ENCODE results near the gene ARHGAP28.
"Not testable (repeated sequence)": the region's sequence is repeated elsewhere in the genome, so short reads cannot be mapped to it uniquely, and the experiment has no call there.

The ARHGAP28 gene

DNA sequence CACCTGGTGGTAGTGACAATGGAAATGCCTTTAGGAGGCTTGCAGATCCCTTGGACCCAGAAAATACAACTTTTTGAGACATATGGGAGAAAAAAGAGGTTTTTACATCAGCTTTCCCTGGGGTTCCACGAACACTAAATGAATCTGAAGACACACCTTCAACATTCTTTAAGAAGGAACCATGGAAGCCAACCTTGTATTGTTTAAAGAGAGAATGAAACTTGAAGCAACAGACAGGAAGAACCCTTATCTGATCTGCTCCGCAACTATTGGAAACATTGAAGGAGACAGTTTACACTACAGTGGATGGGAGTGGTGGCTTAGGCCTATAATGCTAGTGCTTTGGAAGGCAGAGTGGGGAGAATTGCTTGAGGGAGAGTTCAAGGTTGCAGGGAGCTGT is 197.6 kb downstream of the ARHGAP28 start:
- no peak for DNase-seq (ENCODE audit: low read depth in 2 of 2)

DNA sequence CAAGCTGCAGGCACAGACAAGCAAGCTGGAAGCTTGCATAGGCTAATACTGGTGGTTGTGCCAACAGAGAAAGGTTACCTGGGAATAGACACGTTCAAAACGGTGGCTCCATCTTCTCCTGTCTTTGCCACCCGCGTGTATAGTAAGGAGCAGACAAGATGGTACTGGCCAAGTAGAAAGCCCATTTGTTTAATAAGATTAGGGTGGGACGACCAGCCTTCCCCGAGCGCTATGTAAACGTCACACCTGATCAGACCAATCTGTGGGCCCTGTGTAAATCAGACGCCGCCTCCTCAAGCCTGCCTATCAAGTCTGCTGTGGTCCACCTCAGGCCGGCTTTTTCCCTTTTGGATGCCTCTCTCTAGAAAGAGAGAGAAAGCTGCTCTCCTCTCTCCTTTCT is 198.8 kb downstream of the ARHGAP28 start:
- no peak for DNase-seq (ENCODE audit: low read depth in 2 of 2)

DNA sequence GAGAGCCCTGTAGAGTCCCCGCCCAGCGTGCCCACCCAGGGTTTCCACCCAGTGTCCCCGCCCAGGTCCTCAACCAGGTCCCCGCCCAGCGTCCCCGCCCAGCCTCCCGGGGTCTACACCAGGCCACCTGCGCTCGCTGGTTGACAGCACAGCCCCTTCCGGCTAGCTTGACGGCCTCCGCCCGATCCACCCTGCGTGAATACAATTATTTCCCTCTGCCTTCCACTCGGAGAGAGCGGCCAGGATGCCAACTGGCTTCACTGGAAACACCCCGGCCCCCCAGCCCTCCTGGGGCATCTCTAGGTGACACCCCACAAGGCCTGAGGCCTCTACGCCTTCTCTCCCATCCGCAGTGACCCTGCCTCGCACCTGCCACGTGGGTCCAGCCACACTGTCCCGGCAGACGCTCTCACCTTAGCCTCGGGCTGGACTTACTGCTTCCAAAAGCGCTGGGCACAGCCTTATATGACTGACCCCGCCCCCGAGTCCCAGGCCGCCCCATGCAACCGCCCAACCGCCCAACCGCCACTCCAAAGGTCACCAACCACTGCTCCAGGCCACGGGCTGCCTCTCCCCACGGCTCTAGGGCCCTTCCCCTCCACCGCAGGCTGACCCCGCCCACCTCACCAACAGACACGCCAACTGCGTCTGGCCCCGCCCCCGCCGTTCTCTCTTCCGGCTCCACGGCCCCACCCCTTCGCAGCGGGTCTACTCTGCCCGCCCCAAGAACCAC is 200.0 kb downstream of the ARHGAP28 start:
- DNase-seq (ENCODE audit: low read depth in 2 of 2) = no peak

DNA sequence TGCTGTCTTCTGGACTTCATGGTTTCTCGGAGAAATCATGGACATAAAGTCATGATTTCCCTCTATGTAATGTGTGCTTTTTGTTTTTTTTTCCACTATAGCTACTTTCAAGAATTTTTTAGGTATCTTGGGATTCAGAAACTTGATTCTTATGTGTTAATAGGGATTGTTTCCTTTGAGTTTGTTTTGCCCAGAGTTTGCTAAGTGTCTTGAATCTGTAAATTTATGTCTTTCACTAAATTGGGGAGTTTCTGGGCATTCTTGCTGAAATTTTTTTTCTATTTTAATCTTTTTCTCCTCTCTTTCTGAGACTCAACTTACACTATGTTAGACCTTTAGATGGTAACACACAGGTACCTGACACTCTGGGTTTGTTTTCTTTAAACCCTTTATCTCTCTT is 205.3 kb downstream of the ARHGAP28 start:
- DNase-seq (ENCODE audit: low read depth in 2 of 2) = no peak

DNA sequence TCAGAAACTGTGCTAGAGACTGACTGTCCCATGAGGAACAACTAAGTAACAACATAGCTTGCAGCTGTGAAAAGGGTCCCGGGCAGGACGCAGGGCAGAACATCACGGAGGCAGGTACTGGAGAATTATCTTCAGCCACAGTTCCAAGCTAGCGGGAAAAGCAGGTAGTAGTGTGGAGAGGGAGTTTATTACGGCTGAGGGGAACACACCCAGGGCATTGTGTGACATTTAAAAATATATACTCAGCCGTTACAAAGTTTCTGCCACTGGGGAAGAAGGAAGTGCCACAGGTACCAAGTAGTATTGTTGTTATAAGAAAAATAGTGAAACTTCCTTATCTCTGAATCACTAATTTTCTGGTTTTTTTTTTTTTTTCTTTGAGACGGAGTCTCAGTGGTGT is 208.5 kb downstream of the ARHGAP28 start:
- no peak for DNase-seq (ENCODE audit: low read depth in 2 of 2)

DNA sequence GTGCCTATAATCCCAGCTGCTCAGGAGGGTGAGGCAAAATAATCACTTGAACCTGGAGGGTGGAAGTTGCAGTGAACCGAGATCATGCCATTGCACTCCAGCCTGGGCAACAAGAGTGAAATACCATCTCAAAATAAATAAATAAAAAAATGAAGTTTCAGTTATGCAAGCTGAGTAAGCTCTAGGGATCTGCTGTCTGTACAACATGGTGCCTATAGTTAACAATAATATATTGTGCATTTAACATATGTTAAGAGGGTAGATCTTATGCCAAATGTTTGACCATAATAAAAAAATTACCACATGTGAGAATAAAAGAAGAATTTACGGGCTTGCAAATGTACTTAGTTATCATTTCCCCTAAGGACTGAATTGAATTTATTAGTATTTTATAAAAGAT is 208.9 kb downstream of the ARHGAP28 start:
- DNase-seq (ENCODE audit: low read depth in 2 of 2) = not testable (repeated sequence)

DNA sequence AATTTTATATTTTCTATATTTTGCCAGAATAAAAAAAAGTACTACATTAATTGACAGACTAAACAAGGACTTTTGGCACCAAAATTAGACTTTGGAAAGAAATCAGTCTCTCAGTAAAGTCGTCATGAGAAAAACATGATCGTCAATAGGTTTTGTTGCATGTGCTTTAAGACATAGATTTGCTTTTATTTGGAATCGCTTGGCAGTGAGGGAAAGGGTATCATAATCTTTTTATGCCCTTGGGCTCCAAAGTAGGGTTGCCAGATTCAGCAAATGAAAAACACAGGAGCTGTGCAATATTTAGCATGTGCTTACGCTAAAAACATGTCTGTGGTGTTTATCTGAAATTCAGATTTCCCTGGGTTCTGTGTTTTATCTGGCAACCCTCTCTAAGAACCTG is 210.5 kb downstream of the ARHGAP28 start:
- DNase-seq (ENCODE audit: low read depth in 2 of 2) = no peak

DNA sequence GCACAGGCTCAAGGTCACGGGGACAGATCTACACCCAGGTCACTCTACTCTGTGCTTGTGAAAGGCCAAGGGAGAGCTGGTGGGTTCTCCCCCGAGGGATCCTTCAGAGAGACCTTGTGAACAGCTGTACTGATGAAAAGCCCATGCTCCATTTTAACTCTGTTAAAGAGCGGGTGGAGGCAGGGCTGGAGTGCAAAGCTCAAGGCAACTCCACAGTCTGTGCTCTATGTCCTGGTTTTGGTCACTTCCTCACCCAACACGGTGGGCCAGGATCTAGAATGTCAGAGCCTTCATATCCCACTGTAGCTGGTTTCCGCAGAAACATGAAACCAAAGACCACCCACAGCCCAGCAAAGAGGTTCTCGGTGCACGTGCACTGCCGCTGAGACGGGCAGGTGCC is 210.9 kb downstream of the ARHGAP28 start:
- no peak for DNase-seq (ENCODE audit: low read depth in 2 of 2)

DNA sequence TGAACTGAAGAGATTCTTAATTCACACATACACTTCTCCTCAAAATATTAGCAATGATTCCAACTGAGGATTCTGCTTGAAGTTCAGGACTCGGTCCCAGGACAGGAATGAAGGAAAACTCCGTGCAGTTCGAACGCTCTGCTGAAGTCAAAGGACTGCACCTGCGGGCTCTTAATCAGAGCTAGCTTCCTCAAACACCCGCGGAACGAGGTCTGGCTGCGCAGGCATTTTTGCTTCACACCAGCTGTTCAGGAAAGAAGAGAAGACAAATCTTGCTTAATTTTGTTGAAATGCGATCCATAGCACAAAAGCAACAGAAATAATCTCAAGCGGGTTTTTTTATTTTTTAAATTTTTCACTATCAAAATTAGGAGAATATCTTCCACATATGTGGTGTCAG is 212.5 kb downstream of the ARHGAP28 start:
- no peak for DNase-seq (ENCODE audit: low read depth in 2 of 2)

DNA sequence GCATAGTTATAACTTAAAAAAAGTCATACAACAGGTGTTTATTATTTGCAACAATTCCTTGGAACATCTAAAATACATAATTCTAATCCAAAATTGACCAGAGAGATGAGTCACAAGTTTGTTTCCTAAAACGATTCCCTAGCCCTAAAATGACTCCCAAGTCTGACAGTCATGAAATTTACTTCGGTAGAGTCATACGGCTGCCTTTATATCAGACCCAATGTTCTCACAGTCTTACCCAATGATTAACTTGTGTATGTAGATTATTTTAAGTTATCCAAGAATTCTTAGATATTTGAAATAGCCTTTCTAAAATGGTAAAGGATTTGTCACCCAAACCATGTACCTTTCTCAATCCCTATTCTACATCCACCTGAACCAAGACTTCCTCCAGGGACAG is 213.2 kb downstream of the ARHGAP28 start:
- DNase-seq (ENCODE audit: low read depth in 2 of 2) = no peak

DNA sequence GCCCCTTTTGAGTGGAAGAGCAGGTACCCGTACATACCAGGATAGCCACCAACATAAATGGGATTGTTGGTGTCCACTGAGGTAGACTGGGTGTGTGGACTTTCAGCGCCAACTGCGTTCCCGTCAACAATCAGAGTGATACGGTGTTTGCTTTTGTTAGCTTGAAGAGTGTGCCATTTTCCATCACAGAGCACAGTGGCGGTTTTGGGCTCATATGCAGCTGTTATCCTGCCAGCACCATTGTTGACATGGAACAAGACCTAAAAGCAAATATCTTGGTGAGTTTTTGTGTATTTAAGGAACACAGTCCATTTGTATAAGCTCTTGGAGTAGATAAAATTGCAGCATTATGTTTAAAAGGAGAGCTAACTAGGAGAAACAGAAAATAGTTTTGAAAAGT is 213.6 kb downstream of the ARHGAP28 start:
- DNase-seq (ENCODE audit: low read depth in 2 of 2) = no peak

DNA sequence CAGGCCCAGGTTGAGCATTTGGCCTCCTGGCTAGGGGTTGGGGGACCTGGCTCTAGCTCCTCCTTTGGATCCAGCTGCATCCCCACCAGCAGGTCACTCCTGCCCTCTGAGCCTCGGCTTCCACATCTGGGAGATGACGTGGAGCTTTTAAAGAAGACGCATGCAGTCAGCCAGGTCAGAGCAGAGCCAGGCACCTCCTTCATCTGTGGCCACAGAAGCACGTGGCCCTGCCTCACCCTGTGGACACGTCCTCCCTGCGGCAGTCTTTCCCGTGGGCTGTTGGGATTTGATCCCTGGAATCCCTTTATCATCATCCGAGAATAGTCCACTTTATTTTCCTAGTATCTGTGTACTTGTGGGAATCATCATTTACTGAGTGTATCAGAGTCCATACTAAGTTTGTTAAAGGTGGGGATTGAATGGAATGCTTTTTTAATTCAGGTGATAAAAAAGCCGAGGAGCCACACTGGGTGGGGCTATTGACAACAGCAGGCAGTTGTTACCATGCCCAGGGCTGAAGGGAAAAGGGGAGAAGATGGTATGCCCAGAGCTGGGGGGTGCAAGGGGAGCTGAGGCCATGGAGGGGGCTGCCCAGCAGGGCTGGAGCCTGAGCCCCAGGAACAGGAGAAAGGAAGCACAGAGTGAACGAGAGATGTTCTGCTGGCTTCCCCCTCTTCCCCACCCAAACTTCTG is 218.0 kb downstream of the ARHGAP28 start:
- DNase-seq (ENCODE audit: low read depth in 2 of 2) = no peak

DNA sequence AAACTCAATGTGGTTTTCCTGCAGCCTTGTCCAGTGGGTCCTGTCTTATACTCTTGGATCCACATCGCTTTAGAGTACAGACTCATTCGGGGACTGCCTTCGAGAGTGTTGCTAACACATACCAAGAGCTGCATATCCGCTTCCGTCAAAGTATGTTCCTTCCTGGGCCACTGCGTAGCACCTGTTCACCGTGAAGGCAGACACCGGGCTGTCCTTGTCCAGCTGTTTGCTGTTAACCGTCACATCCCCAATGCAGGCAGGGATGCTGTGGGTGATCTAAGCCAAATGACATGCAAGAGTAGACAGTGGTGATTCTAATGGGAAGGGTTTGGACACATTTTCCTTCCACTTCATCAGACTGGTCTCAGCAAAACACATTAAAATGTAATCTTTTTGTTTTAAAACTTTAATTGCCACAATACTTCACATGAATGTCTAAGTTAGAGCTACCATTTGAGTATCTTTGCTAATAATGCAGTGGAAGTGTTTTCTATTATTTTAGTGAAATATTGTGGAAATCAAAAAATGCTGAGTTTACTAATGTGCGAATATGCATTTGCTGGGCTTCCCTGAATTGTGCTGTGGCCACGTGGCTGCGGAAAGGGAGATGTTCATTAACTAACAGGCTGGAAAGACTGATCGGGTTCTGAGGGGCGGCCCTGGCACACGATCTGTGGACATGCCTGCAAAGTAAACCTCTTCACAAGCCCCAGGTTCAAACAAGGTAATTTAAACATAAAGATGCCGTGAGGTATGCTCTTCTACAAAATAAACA is 219.0 kb downstream of the ARHGAP28 start:
- no peak for DNase-seq (ENCODE audit: low read depth in 2 of 2)

DNA sequence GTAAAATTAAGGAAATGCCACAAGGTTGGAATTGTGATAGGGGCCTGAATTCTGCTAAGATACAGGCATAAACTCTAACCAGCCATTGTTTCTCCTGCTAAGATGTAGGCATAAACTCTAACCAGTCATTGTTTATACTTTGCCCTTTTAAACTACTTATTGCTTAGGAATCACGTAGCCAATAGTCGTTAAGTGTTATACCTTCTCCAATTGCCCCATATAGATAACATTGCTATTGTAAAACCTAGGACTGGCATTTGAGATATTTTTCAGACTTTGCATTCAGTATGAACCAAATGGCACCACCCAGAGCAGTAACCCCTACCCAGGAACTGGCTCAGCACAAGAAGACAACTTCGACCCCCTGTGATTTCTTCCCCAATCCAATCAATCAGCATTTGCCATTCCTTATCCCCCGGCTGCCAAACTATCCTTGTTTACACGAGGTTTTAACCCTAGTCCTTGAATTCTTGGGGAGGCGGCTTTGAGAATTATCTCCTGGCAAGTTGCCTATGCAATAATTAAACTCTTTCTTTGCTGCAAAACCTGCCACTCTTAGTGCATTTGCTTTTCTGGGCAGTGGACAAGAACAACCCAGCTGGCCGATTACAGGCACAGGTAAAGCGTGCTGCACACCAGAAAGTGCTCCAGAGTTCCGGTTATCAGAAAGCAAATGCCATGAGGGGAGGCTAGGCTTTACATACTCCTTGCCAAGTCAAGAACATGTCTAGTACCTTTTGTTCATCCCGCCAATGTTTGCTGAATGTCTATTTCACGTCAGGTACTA is 220.5 kb downstream of the ARHGAP28 start:
- no peak for DNase-seq (ENCODE audit: low read depth in 2 of 2)

DNA sequence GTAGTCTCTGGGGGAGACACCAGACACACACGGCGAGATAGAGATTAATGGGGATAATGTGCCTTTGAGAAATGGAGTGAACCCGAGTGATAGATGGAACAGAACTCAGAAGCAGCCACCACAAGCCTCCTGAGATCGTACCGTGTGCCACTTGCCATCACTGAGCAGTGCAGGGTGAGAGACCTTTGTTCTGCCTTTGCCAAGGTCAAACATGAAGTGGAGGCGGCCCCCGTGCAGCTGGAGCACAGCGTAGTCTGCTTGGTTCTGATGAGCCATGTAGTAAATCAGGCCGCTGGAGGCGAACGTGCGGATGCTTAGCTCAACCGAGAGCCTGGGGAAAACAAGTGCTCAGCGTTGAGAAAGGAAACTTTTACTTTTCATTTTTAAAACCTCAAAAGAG is 221.1 kb downstream of the ARHGAP28 start:
- no peak for DNase-seq (ENCODE audit: low read depth in 2 of 2)

DNA sequence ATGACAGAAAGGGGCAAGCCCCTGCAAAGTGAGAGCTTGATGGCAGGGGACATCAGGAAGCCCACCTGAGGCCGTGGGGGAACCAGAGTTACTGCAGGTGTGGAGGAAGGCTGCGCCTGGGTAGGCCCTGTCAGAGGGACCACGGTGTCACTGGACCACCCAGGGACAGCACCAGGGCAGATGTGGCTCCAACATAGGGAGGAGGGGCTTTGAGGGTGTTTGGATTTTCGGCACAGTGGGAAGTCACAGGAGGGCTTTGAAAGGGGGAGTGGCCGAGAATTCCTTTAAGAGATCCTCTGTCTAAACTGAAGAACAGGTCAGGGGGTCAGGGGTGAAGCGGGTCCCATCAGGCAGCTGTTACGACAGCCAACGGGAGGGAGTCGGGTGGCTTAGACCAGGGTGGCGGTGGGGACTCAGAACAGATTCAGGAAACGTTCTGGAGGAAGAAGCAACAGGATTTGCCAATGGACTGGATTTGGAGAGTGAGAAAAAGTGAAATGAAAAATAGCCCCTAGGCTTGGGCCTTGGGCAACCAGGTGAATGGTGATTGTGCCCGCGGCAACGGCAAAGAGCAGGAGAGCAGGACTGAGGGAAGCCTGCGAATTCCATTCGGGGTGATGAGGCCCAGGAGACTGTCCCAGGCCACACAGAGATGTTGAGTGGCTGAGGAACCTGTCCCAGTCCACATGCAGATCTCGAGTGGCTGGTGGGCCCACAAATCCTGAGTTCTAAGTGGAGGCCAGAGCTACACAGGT is 222.0 kb downstream of the ARHGAP28 start:
- no peak for DNase-seq (ENCODE audit: low read depth in 2 of 2)

DNA sequence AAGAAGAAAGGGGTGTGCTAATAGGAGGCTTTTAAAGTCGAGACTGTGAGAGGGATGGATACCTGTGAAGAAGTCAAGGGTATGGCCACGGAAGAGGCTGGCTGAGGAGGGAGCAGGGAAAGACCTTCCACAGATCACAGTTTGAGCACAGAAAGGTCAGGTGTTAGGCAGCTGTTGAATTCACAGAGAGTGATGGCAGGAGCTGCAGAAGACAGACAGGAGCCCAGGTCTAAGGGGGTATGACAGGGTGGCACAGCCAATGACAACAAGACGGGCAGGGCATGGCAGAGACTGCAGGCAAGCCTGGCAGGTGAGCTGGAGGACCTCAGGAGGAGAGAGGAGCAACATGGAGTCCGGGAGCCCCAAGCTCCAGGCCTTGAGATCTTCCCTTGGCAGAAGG is 225.0 kb downstream of the ARHGAP28 start:
- DNase-seq (ENCODE audit: low read depth in 2 of 2) = no peak

DNA sequence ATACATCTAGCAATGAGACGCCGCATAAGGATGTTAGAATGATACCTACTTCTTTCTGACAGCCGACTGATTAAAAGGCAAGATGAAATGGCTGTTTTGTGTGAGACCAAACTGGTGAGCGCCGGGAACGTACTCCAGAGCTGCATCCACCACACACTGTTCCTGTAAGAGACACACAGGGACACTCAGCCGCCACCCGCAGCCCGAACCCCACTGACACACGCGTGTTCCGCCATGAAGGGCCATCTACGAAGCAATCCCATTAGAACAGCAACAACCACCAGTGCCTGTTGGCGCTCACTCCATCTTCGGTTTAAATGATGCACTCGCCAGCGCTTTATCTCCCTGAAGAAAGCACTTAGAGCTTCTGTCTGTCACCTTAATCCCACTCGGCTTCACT is 225.8 kb downstream of the ARHGAP28 start:
- no peak for DNase-seq (ENCODE audit: low read depth in 2 of 2)

DNA sequence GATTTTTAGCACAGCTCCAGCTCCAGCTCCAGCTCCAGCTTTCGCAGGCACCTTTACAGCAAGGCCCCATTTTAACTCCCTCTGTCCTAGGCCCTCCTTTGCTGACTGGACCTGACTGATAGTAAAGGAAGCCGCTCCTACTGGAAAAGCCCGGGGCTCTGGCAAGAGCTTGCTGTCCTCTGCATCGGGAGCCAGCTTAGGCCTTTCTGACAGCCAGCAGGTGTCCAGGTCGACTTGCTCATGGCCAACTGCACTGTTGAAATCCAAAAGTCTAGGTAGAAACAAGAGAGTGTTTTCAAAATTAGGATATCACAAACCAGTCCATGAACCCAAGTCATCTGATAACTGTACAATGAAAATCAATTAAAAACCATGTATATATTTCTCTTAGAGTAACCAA is 227.0 kb downstream of the ARHGAP28 start:
- no peak for DNase-seq (ENCODE audit: low read depth in 2 of 2)

DNA sequence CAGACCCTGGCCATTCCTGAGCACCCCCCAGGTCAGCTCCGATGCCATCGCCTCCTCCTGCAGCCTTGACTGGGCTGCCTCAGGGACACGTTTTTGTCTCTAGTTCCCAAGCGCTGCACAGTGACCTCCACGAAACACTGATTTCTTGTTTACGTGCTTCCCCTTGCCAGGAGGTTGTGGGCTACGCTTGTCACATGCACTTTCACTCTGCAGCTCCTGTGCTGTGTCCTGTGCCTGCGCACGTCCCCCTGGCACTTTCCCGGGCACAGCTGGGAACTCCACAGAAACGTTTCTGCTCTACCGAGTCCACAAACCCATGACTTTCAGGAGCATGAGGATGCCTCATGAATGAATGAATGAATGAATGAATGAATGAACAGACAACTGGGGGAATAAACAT is 227.5 kb downstream of the ARHGAP28 start:
- no peak for DNase-seq (ENCODE audit: low read depth in 2 of 2)

DNA sequence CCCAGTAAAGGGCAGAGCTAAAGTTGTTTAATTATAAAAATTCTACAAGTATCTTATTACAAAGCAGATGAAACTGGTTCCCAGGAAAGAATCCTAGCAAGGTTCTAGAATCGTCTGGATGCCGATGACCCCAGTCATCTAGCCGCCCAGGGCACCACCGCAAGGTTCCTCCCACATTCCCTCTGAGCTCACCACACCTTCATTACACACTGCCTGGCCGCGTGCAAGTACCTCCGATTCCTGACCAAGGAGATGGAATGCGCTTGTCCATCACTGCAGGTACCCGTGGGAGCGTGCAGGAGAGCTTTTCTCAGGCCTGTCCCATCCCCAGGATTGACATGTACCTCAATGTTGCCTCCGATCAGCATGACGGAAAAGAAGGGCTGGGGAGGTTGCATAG is 229.6 kb downstream of the ARHGAP28 start:
- DNase-seq (ENCODE audit: low read depth in 2 of 2) = no peak
